Immature natural killer cell (primary cell): ENCODE measurements around the gene GNAI3. TPM values are rescaled to one million over a fixed set of nuclear protein-coding genes. Genes with fewer than 3 reads are reported as not detected.

ENCODE experiments used
- DNase-seq, 3 donors: peaks; one replicate each; pipeline ENCODE4 v3.0.0; 2022; ENCODE audit warnings: mixed read lengths in 1 of 3
- H3K27ac Mint-ChIP-seq, 6 donors: one replicate each; pipeline ENCODE4 v1.8.0; 2020; ENCODE audit warnings: mixed read lengths in 6 of 6, mild to moderate bottlenecking in 5 of 6, inconsistent platforms in 4 of 6, moderate library complexity in 3 of 6
- H3K27me3 Mint-ChIP-seq, 3 donors: one replicate each; pipeline ENCODE4 v1.8.0; 2020 to 2021; ENCODE audit warnings: low read depth in 3 of 3, mild to moderate bottlenecking in 3 of 3, mixed read lengths in 3 of 3, moderate library complexity in 3 of 3, inconsistent platforms in 1 of 3
- H3K36me3 Mint-ChIP-seq, 3 donors: one replicate each; pipeline ENCODE4 v1.8.0; 2020; ENCODE audit warnings: mixed read lengths in 3 of 3, inconsistent platforms in 2 of 3, mild to moderate bottlenecking in 2 of 3
- H3K4me1 Mint-ChIP-seq, 2 donors: one replicate each; pipeline ENCODE4 v1.8.0; 2020; ENCODE audit warnings: inconsistent platforms in 2 of 2, mild to moderate bottlenecking in 2 of 2, mixed read lengths in 2 of 2, moderate library complexity in 1 of 2
- H3K4me3 Mint-ChIP-seq, 5 donors: one replicate each; pipeline ENCODE4 v1.8.0; 2020; ENCODE audit warnings: mild to moderate bottlenecking in 5 of 5, mixed read lengths in 5 of 5, inconsistent platforms in 3 of 5, moderate library complexity in 3 of 5
- H3K9me3 Mint-ChIP-seq, 6 donors: one replicate each; pipeline ENCODE4 v1.8.0; 2020; ENCODE audit warnings: mild to moderate bottlenecking in 6 of 6, mixed read lengths in 6 of 6, inconsistent platforms in 4 of 6, moderate library complexity in 3 of 6
- polyA plus RNA-seq, 3 donors: library from polyadenylated mRNA; unstranded; fragments of 300-500 nt; fragmentation: Illumina TruSeq; gene quantifications; one replicate each; pipeline ENCODE4 v1.2.3, GENCODE V29; 2021

GNAI3 gene
- polyA plus RNA-seq: 10 to 100 TPM in 2 of 3 donors, 1 to 10 TPM in 1; 8.8 to 16.8 (median 10.3) TPM

- no peaks in the 10 kb centered on the region for H3K9me3 Mint-ChIP-seq
- peak within 1 kb of the TSS; percentile 93 to 99 (median 99) for H3K4me3 Mint-ChIP-seq
- DNase-seq: peak; percentile 96
- H3K36me3 Mint-ChIP-seq: no peaks in the 10 kb centered on the region
- H3K4me1 Mint-ChIP-seq: peaks cover 55 to 71% of the 10 kb centered on the region in 2 donors
- H3K27me3 Mint-ChIP-seq: peaks cover 5 to 22% (median 13%) of the 10 kb centered on the region in 3 donors
- peak within 1 kb of the TSS; percentile 95 to 99 (median 98) for H3K27ac Mint-ChIP-seq
Measured at GRCh38 chr1:109548321-109549267, at the start of gene GNAI3. TSS of gene GNAI3 (plus strand) at chr1:109548615. CDS start at chr1:109548721, 106 bp downstream.

GRCh38 chr1:109499081-109499480 lies 49.3 kb upstream of the GNAI3 start:
- Mint-ChIP-seq H3K4me3 (peak overlapping the region in 1 of 5 donors; percentile 17), H3K4me1 (peaks cover 81 to 84% of the 10 kb centered on the region in 2 donors), H3K27me3 (peaks cover 2 to 5% (median 3%) of the 10 kb centered on the region in 3 donors), H3K36me3 (peaks cover 6 to 21% (median 9%) of the 10 kb centered on the region in 3 donors), H3K9me3 (no peaks in the 10 kb centered on the region), H3K27ac (no peak overlapping the region)
- DNase-seq: no peak

GRCh38 chr1:109499661-109500536 lies 48.5 kb upstream of the GNAI3 start:
- Mint-ChIP-seq H3K9me3 (no peaks in the 10 kb centered on the region), H3K4me1 (peaks cover 79 to 84% of the 10 kb centered on the region in 2 donors), H3K27ac (peak overlapping the region; percentile 5 to 92 (median 85)), H3K4me3 (peak overlapping the region; percentile 23 to 73 (median 45)), H3K36me3 (peaks cover 6 to 21% (median 9%) of the 10 kb centered on the region in 3 donors), H3K27me3 (peaks cover 0 to 2% (median 2%) of the 10 kb centered on the region in 3 donors)
- DNase-seq: peak; percentile 25 to 41 (median 31)

- H3K36me3 Mint-ChIP-seq: peaks cover 6 to 17% (median 8%) of the 10 kb centered on the region in 3 donors
- no peak for DNase-seq
- no peaks in the 10 kb centered on the region for H3K9me3 Mint-ChIP-seq
- peak overlapping the region; percentile 38 to 85 (median 73) for H3K4me3 Mint-ChIP-seq
- H3K4me1 Mint-ChIP-seq: peaks cover 75 to 84% of the 10 kb centered on the region in 2 donors
- H3K27ac Mint-ChIP-seq: peak overlapping the region; percentile 5 to 92 (median 85)
- H3K27me3 Mint-ChIP-seq: peaks cover 0 to 2% (median 2%) of the 10 kb centered on the region in 3 donors
Measured at GRCh38 chr1:109500941-109501381, 47.5 kb upstream of the GNAI3 start.

- H3K9me3 Mint-ChIP-seq: no peaks in the 10 kb centered on the region
- peak overlapping the region; percentile 72 to 92 (median 86) for H3K27ac Mint-ChIP-seq
- H3K27me3 Mint-ChIP-seq: peaks cover 0 to 2% (median 2%) of the 10 kb centered on the region in 3 donors
- H3K4me3 Mint-ChIP-seq: peak overlapping the region; percentile 72 to 85 (median 74)
- peaks cover 70 to 82% of the 10 kb centered on the region in 2 donors for H3K4me1 Mint-ChIP-seq
- peaks cover 0 to 9% (median 0%) of the 10 kb centered on the region in 3 donors for H3K36me3 Mint-ChIP-seq
- peak in 1 of 3 donors; percentile 23 for DNase-seq
Measured at GRCh38 chr1:109501644-109502363, 46.6 kb upstream of the GNAI3 start.

GRCh38 chr1:109502364-109502851 lies 46.0 kb upstream of the GNAI3 start:
- H3K4me1 Mint-ChIP-seq: peaks cover 72 to 81% of the 10 kb centered on the region in 2 donors
- H3K9me3 Mint-ChIP-seq: no peaks in the 10 kb centered on the region
- H3K36me3 Mint-ChIP-seq: peaks cover 0 to 8% (median 5%) of the 10 kb centered on the region in 3 donors
- DNase-seq: peak; percentile 47 to 53 (median 49)
- H3K27me3 Mint-ChIP-seq: peaks cover 0 to 2% (median 2%) of the 10 kb centered on the region in 3 donors
- H3K27ac Mint-ChIP-seq: peak overlapping the region; percentile 72 to 92 (median 86)
- H3K4me3 Mint-ChIP-seq: peak overlapping the region; percentile 72 to 85 (median 74)

GRCh38 chr1:109503935-109504334 lies 44.5 kb upstream of the GNAI3 start:
- no peak for DNase-seq
- peak overlapping the region; percentile 33 to 83 (median 56) for H3K27ac Mint-ChIP-seq
- no peaks in the 10 kb centered on the region for H3K9me3 Mint-ChIP-seq
- peaks cover 2 to 5% (median 4%) of the 10 kb centered on the region in 3 donors for H3K27me3 Mint-ChIP-seq
- H3K4me3 Mint-ChIP-seq: peak overlapping the region in 4 of 5 donors; percentile 22 to 54 (median 26)
- peaks cover 0 to 5% (median 4%) of the 10 kb centered on the region in 3 donors for H3K36me3 Mint-ChIP-seq
- H3K4me1 Mint-ChIP-seq: peaks cover 80 to 88% of the 10 kb centered on the region in 2 donors

- Mint-ChIP-seq H3K27ac (peak overlapping the region; percentile 42 to 80 (median 55)), H3K4me1 (peaks cover 76 to 85% of the 10 kb centered on the region in 2 donors), H3K9me3 (no peaks in the 10 kb centered on the region), H3K4me3 (no peak overlapping the region), H3K36me3 (peaks cover 0 to 5% (median 4%) of the 10 kb centered on the region in 3 donors), H3K27me3 (peaks cover 0 to 6% (median 5%) of the 10 kb centered on the region in 3 donors)
- DNase-seq: no peak
Measured at GRCh38 chr1:109504974-109505373, 43.4 kb upstream of the GNAI3 start.

- H3K9me3 Mint-ChIP-seq: no peaks in the 10 kb centered on the region
- H3K27me3 Mint-ChIP-seq: peaks cover 0 to 9% (median 6%) of the 10 kb centered on the region in 3 donors
- DNase-seq: no peak
- H3K4me1 Mint-ChIP-seq: peaks cover 49 to 59% of the 10 kb centered on the region in 2 donors
- H3K36me3 Mint-ChIP-seq: peaks cover 0 to 5% (median 0%) of the 10 kb centered on the region in 3 donors
- H3K27ac Mint-ChIP-seq: peak overlapping the region in 5 of 6 donors; percentile 40 to 62 (median 48)
- peak overlapping the region; percentile 82 to 92 (median 86) for H3K4me3 Mint-ChIP-seq
Measured at GRCh38 chr1:109508001-109508872, 40.2 kb upstream of the GNAI3 start.

- Mint-ChIP-seq H3K4me3 (peak overlapping the region; percentile 82 to 92 (median 86)), H3K36me3 (peaks cover 0 to 5% (median 0%) of the 10 kb centered on the region in 3 donors), H3K4me1 (peaks cover 46 to 55% of the 10 kb centered on the region in 2 donors), H3K27me3 (peaks cover 0 to 9% (median 6%) of the 10 kb centered on the region in 3 donors), H3K9me3 (no peaks in the 10 kb centered on the region), H3K27ac (peak overlapping the region in 4 of 6 donors; percentile 40 to 62 (median 48))
- no peak for DNase-seq
Measured at GRCh38 chr1:109508873-109509175, 39.6 kb upstream of the GNAI3 start.

- Mint-ChIP-seq H3K4me3 (peak within 1 kb of the TSS; percentile 90 to 95 (median 95)), H3K36me3 (peaks cover 0 to 5% (median 0%) of the 10 kb centered on the region in 3 donors), H3K27ac (peak within 1 kb of the TSS in 5 of 6 donors; percentile 40 to 93 (median 79)), H3K27me3 (peaks cover 0 to 9% (median 6%) of the 10 kb centered on the region in 3 donors), H3K9me3 (no peaks in the 10 kb centered on the region), H3K4me1 (peaks cover 41 to 49% of the 10 kb centered on the region in 2 donors)
- peak; percentile 65 to 69 (median 69) for DNase-seq
Measured at GRCh38 chr1:109509176-109510134, 39.0 kb upstream of the GNAI3 start, which contains the start of gene AMIGO1. TSS of gene AMIGO1 (minus strand) at chr1:109509727. CDS start at chr1:109508912, 815 bp downstream.
